Tibial artery (tissue), 4 donors: Measurements from ENCODE around the gene SLC16A4.
A peak's percentile ranks its signal among the peaks of the same experiment; 100 is the strongest.
"Not testable (repeated sequence)": the region's sequence is repeated elsewhere in the genome, so short reads cannot be mapped to it uniquely, and the experiment has no call there.

Experiments used
- DNase-seq, 2 donors: peaks; one replicate each; pipeline ENCODE4 v3.0.0-alpha.2; 2019
- H3K27ac ChIP-seq, 2 donors: fragments of 200-600 bp; sonication (generic) in 1 of 2; 1 replicate in 1 of 2; 2 replicates in 1 of 2; pipeline ENCODE4 v1.5.1; 2018 to 2019; ENCODE audit warnings: mild to moderate bottlenecking in 1 of 2
- H3K27me3 ChIP-seq, 2 donors: fragments of 200-600 bp; sonication (generic) in 1 of 2; one replicate each; pipeline versions ENCODE4 v1.5.1 to v1.6.0; 2016 to 2019
- H3K36me3 ChIP-seq, 3 donors: fragments of 200-600 bp; sonication (generic) in 2 of 3; one replicate each; pipeline ENCODE4 v1.5.1; 2016 to 2019; ENCODE audit warnings: mild to moderate bottlenecking in 2 of 3
- H3K4me1 ChIP-seq, 4 donors: fragments of 200-600 bp; sonication (generic) in 2 of 4; 1 replicate in 3 of 4; 2 replicates in 1 of 4; pipeline ENCODE4 v1.5.1; 2016 to 2019
- H3K4me3 ChIP-seq, 2 donors: fragments of 200-600 bp; sonication (generic) in 1 of 2; 1 replicate in 1 of 2; 2 replicates in 1 of 2; pipeline ENCODE4 v1.5.1; 2018 to 2019; ENCODE audit warnings: mild to moderate bottlenecking in 2 of 2
- H3K9me3 ChIP-seq, 3 donors: fragments of 200-600 bp; sonication (generic) in 1 of 3; one replicate each; pipeline ENCODE4 v1.5.1; 2016 to 2019
- CTCF ChIP-seq, 2 experiments: fragments of 200-600 bp in 1 of 2; fragments of 450-650 bp in 1 of 2; IDR thresholded peaks; one replicate each; pipeline ENCODE4 v1.5.1; 2017 to 2019; ENCODE audit warnings: antibody characterized with exemption in 2 of 2, mild to moderate bottlenecking in 1 of 2, moderate library complexity in 1 of 2
- intact Hi-C: fragments of 100-400 bp; cut with DNase I; formaldehyde crosslinking; loops from one replicate; pipeline ENCODE4 v1.15.0; 2023; ENCODE audit warnings: low total_unique reads

SLC16A4 gene

GRCh38 chr1:110407260-110408210, 16.7 kb upstream of the SLC16A4 start, which contains the start of gene LAMTOR5:
Gene LAMTOR5 (minus strand): TSS chr1:110407694. CDS start chr1:110407620, 74 bp downstream.
- H3K4me3 ChIP-seq = peak within 1 kb of the TSS; percentile 86 to 87
- no peaks in the 10 kb centered on the region for H3K9me3 ChIP-seq
- peaks cover 0 to 31% (median 14%) of the 10 kb centered on the region in 4 donors for H3K4me1 ChIP-seq
- intact Hi-C loops = loop anchor here (1.0 kb wide), 1 partner anchor 68 kb away; the partner anchor contains the start of gene RBM15
- peaks cover 32 to 33% (median 32%) of the 10 kb centered on the region in 3 donors for H3K36me3 ChIP-seq
- TF ChIP-seq CTCF (IDR thresholded peaks at IDR 0.05) = peak in 1 of 2 experiments; percentile 7
- peak within 1 kb of the TSS; percentile 93 to 95 for H3K27ac ChIP-seq
- peak; percentile 95 to 96 for DNase-seq
- H3K27me3 ChIP-seq = no peaks in the 10 kb centered on the region

GRCh38 chr1:110406407-110406806, 15.6 kb upstream of the SLC16A4 start:
- DNase-seq, intact Hi-C loops, H3K9me3 ChIP-seq, H3K27me3 ChIP-seq: not testable (repeated sequence)
- peaks cover 43 to 45% (median 44%) of the 10 kb centered on the region in 3 donors for H3K36me3 ChIP-seq
- H3K4me3 ChIP-seq = peak overlapping the region; percentile 86 to 87
- peak overlapping the region; percentile 93 to 95 for H3K27ac ChIP-seq
- H3K4me1 ChIP-seq = peaks cover 0 to 31% (median 14%) of the 10 kb centered on the region in 4 donors

GRCh38 chr1:110404401-110404800, 13.6 kb upstream of the SLC16A4 start:
- Histone ChIP-seq H3K4me1 (peaks cover 0 to 28% (median 14%) of the 10 kb centered on the region in 4 donors), H3K4me3 (no peak overlapping the region), H3K9me3 (no peaks in the 10 kb centered on the region), H3K27me3 (no peaks in the 10 kb centered on the region), H3K36me3 (peaks cover 56 to 65% (median 60%) of the 10 kb centered on the region in 3 donors), H3K27ac (no peak overlapping the region)
- intact Hi-C loops = no loop called here
- no peak for TF ChIP-seq CTCF (IDR thresholded peaks at IDR 0.05)
- DNase-seq = no peak

- intact Hi-C loops = no loop called here
Measured at GRCh38 chr1:110403805-110404204, 13.0 kb upstream of the SLC16A4 start.

GRCh38 chr1:110396259-110396958, 5.6 kb upstream of the SLC16A4 start:
- H3K4me1 ChIP-seq, H3K9me3 ChIP-seq, H3K27me3 ChIP-seq, H3K27ac ChIP-seq, H3K4me3 ChIP-seq, DNase-seq, intact Hi-C loops: not testable (repeated sequence)
- H3K36me3 ChIP-seq = peaks cover 18 to 64% (median 32%) of the 10 kb centered on the region in 3 donors

More at GRCh38 chr1:110403805-110404204, 13.0 kb upstream of the SLC16A4 start:
- no peak for DNase-seq
- no peaks in the 10 kb centered on the region for H3K27me3 ChIP-seq
- H3K9me3 ChIP-seq = no peaks in the 10 kb centered on the region
- peaks cover 0 to 24% (median 14%) of the 10 kb centered on the region in 4 donors for H3K4me1 ChIP-seq
- no peak overlapping the region for H3K4me3 ChIP-seq
- no peak overlapping the region for H3K27ac ChIP-seq
- H3K36me3 ChIP-seq = peaks cover 56 to 68% (median 60%) of the 10 kb centered on the region in 3 donors
- TF ChIP-seq CTCF (IDR thresholded peaks at IDR 0.05) = no peak

GRCh38 chr1:110394493-110394820, 3.6 kb upstream of the SLC16A4 start:
- Histone ChIP-seq H3K4me3 (no peak overlapping the region), H3K27me3 (no peaks in the 10 kb centered on the region), H3K9me3 (no peaks in the 10 kb centered on the region), H3K36me3 (peaks cover 6 to 44% (median 16%) of the 10 kb centered on the region in 3 donors), H3K27ac (no peak overlapping the region), H3K4me1 (peaks cover 0 to 11% (median 8%) of the 10 kb centered on the region in 4 donors)
- intact Hi-C loops = loop anchor here (5.0 kb wide), 1 partner anchor 57 kb away; the partner anchor contains the start of gene RBM15
- DNase-seq = no peak
- no peak for TF ChIP-seq CTCF (IDR thresholded peaks at IDR 0.05)
